Bronchial epithelial cell (primary cell): ENCODE data around the gene OXT. TPM values are rescaled to one million over a fixed set of nuclear protein-coding genes. Genes with fewer than 3 reads are reported as not detected.

Source experiments
- DNase-seq: peaks from one replicate; pipeline ENCODE4 v3.0.0-alpha.2; 2010; ENCODE audit warnings: low read depth
- FAIRE-seq: peaks from 2 replicates; lab custom pipeline; 2011; peaks lifted over from hg19 to GRCh38; lab: Jason Lieb, UNC
- H3K27me3 ChIP-seq: 2 replicates; pipeline ENCODE4 v1.5.1; 2011; ENCODE audit warnings: low read length; ENCODE audit not compliant: control insufficient read depth, insufficient read depth
- H3K36me3 ChIP-seq: 2 replicates; pipeline ENCODE4 v1.5.1; 2011; ENCODE audit warnings: low read length; ENCODE audit not compliant: control insufficient read depth, insufficient read depth
- H3K4me3 ChIP-seq: 2 replicates; pipeline ENCODE4 v1.5.1; 2011; ENCODE audit warnings: mild to moderate bottlenecking, low read depth, low read length, control low read depth
- total RNA-seq: library from RNA; depleted of rRNA; stranded (reverse); fragments of >200 nt; gene quantifications from 2 replicates; pipeline ENCODE4 v1.2.1, GENCODE V29; 2014
- TF ChIP-seq, protein P1 (sequence below): IDR thresholded peaks from 2 replicates; pipeline ENCODE4 v1.5.1; 2011; ENCODE audit warnings: mild to moderate bottlenecking, moderate library complexity, low read length, control low read depth, inconsistent platforms; ENCODE audit not compliant: insufficient read depth, severe bottlenecking

Gene OXT
- total RNA-seq, 1 donor from 2014 or later, result not detected

DNA sequence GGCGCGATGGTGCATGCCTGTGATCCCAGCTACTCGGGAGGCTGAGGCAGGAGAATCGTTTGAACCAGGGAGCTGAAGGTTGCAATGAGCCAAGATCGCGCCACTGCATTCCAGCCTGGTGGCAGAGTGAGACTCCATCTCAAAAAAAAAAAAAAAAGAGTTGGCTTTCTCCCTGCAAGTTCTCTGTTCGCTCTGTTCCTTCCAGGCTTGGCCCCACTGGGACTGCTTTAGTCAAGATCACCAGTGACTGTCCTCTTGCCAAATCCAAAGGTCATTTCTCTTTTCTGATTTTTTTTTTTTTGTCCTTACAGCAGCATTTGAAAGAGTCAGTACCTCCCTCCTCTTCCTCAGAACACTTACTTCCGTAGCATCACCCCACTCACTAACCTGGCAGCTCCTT is 38.8 kb upstream of the OXT start:
- no peak for DNase-seq
- H3K27me3 ChIP-seq, result no peaks in the 10 kb centered on the region
- H3K36me3 ChIP-seq, result peaks cover 17% of the 10 kb centered on the region
- H3K4me3 ChIP-seq, result no peak overlapping the region
- TF ChIP-seq, protein P1, sequence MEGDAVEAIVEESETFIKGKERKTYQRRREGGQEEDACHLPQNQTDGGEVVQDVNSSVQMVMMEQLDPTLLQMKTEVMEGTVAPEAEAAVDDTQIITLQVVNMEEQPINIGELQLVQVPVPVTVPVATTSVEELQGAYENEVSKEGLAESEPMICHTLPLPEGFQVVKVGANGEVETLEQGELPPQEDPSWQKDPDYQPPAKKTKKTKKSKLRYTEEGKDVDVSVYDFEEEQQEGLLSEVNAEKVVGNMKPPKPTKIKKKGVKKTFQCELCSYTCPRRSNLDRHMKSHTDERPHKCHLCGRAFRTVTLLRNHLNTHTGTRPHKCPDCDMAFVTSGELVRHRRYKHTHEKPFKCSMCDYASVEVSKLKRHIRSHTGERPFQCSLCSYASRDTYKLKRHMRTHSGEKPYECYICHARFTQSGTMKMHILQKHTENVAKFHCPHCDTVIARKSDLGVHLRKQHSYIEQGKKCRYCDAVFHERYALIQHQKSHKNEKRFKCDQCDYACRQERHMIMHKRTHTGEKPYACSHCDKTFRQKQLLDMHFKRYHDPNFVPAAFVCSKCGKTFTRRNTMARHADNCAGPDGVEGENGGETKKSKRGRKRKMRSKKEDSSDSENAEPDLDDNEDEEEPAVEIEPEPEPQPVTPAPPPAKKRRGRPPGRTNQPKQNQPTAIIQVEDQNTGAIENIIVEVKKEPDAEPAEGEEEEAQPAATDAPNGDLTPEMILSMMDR, result no peak
- FAIRE-seq, result no peak

DNA sequence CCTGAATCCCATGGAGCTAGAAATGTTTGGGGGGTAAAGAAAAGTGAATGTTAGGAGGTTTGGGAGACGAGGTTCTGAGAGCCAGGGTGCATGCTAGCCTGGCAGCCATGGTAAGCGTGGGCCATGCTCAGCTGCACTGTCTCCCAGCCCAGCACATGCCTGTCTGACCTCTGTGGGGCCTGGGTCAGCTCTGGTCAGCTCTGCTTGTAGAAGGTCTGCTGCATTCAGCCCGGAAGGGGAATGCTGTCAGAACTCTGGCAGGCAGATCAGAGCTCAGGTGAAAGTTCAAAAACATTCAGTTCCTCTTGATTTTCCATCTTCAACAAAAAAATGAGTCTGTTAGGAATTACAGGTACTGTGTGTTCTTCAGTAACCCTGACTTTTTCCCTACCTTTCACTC is 33.8 kb upstream of the OXT start:
- DNase-seq, result no peak
- no peak overlapping the region for H3K4me3 ChIP-seq
- peaks cover 15% of the 10 kb centered on the region for H3K36me3 ChIP-seq
- TF ChIP-seq, protein P1, result no peak
- no peak for FAIRE-seq
- no peaks in the 10 kb centered on the region for H3K27me3 ChIP-seq

GRCh38 chr20:3038454-3038853 is 33.0 kb upstream of the OXT start:
- H3K4me3 ChIP-seq, result no peak overlapping the region
- DNase-seq (no peak), FAIRE-seq (no peak)
- no peaks in the 10 kb centered on the region for H3K27me3 ChIP-seq
- TF ChIP-seq, protein P1, result no peak
- peaks cover 15% of the 10 kb centered on the region for H3K36me3 ChIP-seq

DNA sequence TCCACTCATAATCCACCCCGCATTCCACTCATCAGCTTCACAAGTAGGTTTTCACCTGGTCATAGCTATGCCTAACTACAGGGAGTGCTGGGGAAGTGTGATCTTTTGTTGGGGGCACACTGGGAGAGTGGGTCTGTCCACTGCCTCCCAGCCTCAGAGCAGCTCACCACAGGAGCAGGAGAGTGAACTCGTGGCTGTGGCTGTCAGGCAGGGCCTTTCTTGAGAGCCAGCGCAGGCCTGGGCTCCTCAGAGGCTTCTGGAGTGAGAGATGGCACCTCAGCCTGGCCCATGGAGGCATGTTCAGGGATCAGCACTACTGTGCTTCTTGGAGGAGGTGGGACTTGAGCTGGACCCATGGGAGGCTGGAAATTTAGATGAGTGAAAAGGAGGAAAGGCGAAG is 32.0 kb upstream of the OXT start:
- no peak for FAIRE-seq
- Histone ChIP-seq H3K27me3 (no peaks in the 10 kb centered on the region), H3K36me3 (peaks cover 15% of the 10 kb centered on the region), H3K4me3 (no peak overlapping the region)
- no peak for DNase-seq
- TF ChIP-seq, protein P1, result no peak

DNA sequence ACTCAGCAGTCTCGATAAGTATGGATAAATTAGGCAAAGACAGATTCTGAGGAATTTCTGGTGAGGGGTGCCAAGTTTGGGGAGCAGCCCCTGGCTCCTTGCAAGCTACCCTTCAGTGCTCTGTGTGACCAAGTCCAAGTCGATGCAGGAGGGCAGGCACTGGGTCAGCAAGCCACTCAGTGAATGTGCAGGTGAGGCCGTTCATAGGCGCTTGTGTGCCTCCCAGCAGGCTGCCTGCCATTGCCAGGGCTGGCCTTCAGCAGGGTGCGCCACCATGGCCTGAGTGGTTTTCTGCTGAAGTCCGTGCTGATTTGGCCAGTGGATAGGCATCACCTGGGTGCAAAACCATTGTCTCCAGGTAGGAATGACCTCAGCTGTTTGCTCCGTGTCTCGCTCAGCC is 31.3 kb upstream of the OXT start:
- FAIRE-seq (peak; percentile 36), DNase-seq (no peak)
- Histone ChIP-seq H3K36me3 (peaks cover 13% of the 10 kb centered on the region), H3K27me3 (no peaks in the 10 kb centered on the region), H3K4me3 (no peak overlapping the region)
- TF ChIP-seq, protein P1, result no peak

DNA sequence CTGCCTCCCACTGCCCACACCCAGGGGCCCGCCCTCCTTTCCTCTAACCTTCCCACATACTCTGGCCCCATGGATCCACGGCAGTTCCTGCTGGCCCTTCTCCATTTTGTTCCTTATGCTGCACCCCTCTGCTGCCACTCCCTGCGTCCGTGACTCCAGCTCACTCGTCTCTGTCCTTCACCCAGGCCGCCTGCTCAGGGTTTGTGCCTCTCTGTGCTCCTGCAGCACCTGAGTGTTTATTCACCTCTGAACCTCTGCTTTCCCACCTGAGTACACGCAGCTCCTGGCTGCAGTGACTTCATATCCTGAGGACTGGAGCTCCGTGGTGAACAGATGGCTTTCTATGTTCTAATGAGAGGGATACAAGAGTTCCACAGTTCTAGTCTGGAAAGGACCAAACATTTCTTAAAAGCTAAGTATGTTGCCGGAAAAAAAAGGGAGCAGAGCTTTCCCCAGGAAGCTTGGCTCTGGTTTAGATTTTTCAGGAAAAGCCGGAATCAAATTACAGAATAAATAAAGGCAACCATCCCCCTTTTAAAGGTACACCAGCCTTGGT is 29.5 kb upstream of the OXT start:
- Histone ChIP-seq H3K36me3 (peaks cover 9% of the 10 kb centered on the region), H3K4me3 (no peak overlapping the region), H3K27me3 (no peaks in the 10 kb centered on the region)
- DNase-seq, result peak; percentile 12
- TF ChIP-seq, protein P1, result no peak
- no peak for FAIRE-seq
